PC-9 (cell line): ENCODE results near the gene DPYSL4.

Experiments used
- CTCF ChIP-seq: fragments of 200-600 bp; sonication (generic); conservative IDR thresholded peaks from 2 replicates; pipeline ENCODE4 v1.6.1; 2017; ENCODE audit warnings: mixed run types, antibody characterized with exemption, mild to moderate bottlenecking, moderate library complexity
- EZH2 ChIP-seq: fragments of 200-600 bp; sonication (generic); IDR thresholded peaks from 2 replicates; pipeline ENCODE4 v1.8.0; 2017; ENCODE audit warnings: antibody characterized with exemption, low read depth

DNA sequence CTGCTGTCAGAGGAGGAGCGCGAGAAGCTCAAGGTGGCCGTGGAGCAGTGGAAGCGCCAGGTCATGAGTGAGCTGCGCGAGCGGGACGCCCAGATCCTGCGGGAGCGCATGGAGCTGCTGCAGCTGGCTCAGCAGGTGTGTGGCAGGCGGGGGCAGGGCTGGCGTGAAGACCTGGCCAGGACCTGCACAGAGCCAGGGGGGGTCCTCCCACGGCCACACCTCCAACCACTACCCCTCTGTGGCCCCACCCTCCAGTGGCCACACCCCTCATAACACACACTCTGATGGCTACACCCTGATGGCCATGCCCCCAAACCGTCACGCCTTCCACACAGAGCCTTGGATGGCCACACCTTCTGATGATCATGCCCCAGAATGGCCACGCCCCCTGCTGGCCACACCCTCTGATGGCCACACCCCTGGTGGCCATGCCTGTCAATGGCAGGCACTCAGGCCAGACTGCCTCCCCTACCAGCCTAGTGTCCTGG is 23.4 kb upstream of the DPYSL4 start:
- peak; percentile 31; the same call in 1 of the 2 replicates for TF ChIP-seq CTCF
- TF ChIP-seq EZH2: no peak
